K562 (cell line): ENCODE results near the gene TMEM45A. TPM values are rescaled to one million over a fixed set of nuclear protein-coding genes. Genes with fewer than 3 reads are reported as not detected.

ENCODE experiments used
- ATAC-seq: fragments of 200-7000 bp; cut with Tn5 transposase; 3 replicates; pipeline ENCODE4 v1.9.1; 2020; ENCODE audit warnings: moderate library complexity
- BruUV-seq: library from RNA; stranded (reverse); fragments of 400-500 nt; replicated peaks from 2 replicates; lab custom pipeline; 2021; lab: Mats Ljungman, UMichigan
- CTCF ChIA-PET: fragments of 300-600 bp; formaldehyde crosslinking; extraction: SDS; loops from one replicate; lab custom pipeline; 2021; ENCODE audit warnings: low intra/inter-chr PET ratio; lab: Yijun Ruan, JAX
- POLR2A ChIA-PET: fragments of 300-600, 350-650 bp; sonication (Branson Sonifier 250); formaldehyde crosslinking; extraction: SDS; loops from one replicate; lab custom pipeline; 2021; ENCODE audit warnings: antibody characterized with exemption, inconsistent platforms; lab: Yijun Ruan, JAX
- DNase-seq, 4 experiments: peaks; one replicate each; pipeline versions ENCODE4 v3.0.0 to v3.0.0-alpha.2; 2011 to 2018; ENCODE audit warnings: low spot score in 3 of 4, mixed read lengths in 3 of 4; ENCODE audit errors: extremely low read depth in 1 of 4
- FAIRE-seq: peaks from 2 replicates; lab custom pipeline; 2011; peaks lifted over from hg19 to GRCh38; lab: Jason Lieb, UNC
- H2AFZ ChIP-seq: 2 replicates; pipeline ENCODE4 v1.6.0; 2011; ENCODE audit warnings: low read depth, low read length, control low read depth, inconsistent platforms
- H3K27ac ChIP-seq: fragments of 200-600 bp; 3 replicates; pipeline ENCODE4 v1.8.0; 2011; ENCODE audit warnings: low read depth, mild to moderate bottlenecking, control low read depth, inconsistent platforms, low read length, moderate library complexity, mixed read lengths; ENCODE audit errors: extremely low read depth
- H3K27me3 ChIP-seq, 2 experiments: fragments of 300-600 bp in 1 of 2; 2 replicates in 1 of 2; 3 replicates in 1 of 2; pipeline versions ENCODE4 v1.6.0 to v1.8.0; 2011; ENCODE audit warnings: inconsistent platforms in 2 of 2, low read length in 2 of 2, mild to moderate bottlenecking in 1 of 2, mixed read lengths in 1 of 2, moderate library complexity in 1 of 2; ENCODE audit not compliant: control insufficient read depth in 2 of 2, insufficient read depth in 2 of 2
- H3K36me3 ChIP-seq: fragments of 300-600 bp; 3 replicates; pipeline ENCODE4 v1.8.0; 2011; ENCODE audit warnings: mild to moderate bottlenecking, low read length, inconsistent platforms; ENCODE audit not compliant: control insufficient read depth, insufficient read depth
- H3K4me1 ChIP-seq, 2 experiments: fragments of 200-600 bp in 1 of 2; replicated peaks in 1 of 2; 2 replicates in 1 of 2; 3 replicates in 1 of 2; pipeline versions ENCODE4 v1.5.1 to v1.8.0; 2011; ENCODE audit warnings: inconsistent platforms in 2 of 2, low read length in 2 of 2, mild to moderate bottlenecking in 1 of 2, mixed read lengths in 1 of 2, moderate library complexity in 1 of 2; ENCODE audit not compliant: control insufficient read depth in 2 of 2, insufficient read depth in 2 of 2
- H3K4me2 ChIP-seq: 2 replicates; pipeline ENCODE4 v1.6.1; 2011; ENCODE audit warnings: low read length, control low read depth, inconsistent platforms, mixed read lengths; ENCODE audit not compliant: insufficient read depth
- H3K4me3 ChIP-seq: fragments of 200-600 bp; sonication (generic), shearing (Covaris generic); 2 replicates; pipeline ENCODE4 v1.5.1; 2016; ENCODE audit warnings: control low read depth, inconsistent platforms
- H3K79me2 ChIP-seq: fragments of 200-600 bp; 3 replicates; pipeline ENCODE4 v1.8.0; 2011; ENCODE audit warnings: low read length, inconsistent platforms; ENCODE audit not compliant: control insufficient read depth, insufficient read depth
- H3K9ac ChIP-seq, 2 experiments: 2 replicates each; pipeline versions ENCODE4 v1.6.0 to v1.6.1; 2011; ENCODE audit warnings: low read depth in 2 of 2, low read length in 2 of 2, control low read depth in 1 of 2, inconsistent platforms in 1 of 2, mild to moderate bottlenecking in 1 of 2, mixed read lengths in 1 of 2; ENCODE audit not compliant: insufficient read depth in 1 of 2
- H3K9me1 ChIP-seq: one replicate; pipeline ENCODE4 v1.6.0; 2011; ENCODE audit warnings: inconsistent platforms, mild to moderate bottlenecking, low read length, moderate library complexity; ENCODE audit not compliant: control insufficient read depth, insufficient read depth
- H3K9me3 ChIP-seq: replicated peaks from 2 replicates; pipeline ENCODE4 v1.5.1; 2011; ENCODE audit warnings: low read depth, low read length, inconsistent platforms; ENCODE audit not compliant: control insufficient read depth, insufficient read depth
- H4K20me1 ChIP-seq: replicated peaks from 2 replicates; pipeline ENCODE4 v1.6.1; 2011; ENCODE audit warnings: low read length, inconsistent platforms, mixed read lengths; ENCODE audit not compliant: control insufficient read depth, insufficient read depth
- CAMTA2 ChIP-seq: fragments of 250-450 bp; sonication (Bioruptor Pico); conservative IDR thresholded peaks from 2 replicates; pipeline ENCODE4 v1.5.1; 2022
- DDX20 ChIP-seq: fragments of 450-650 bp; IDR thresholded peaks from 2 replicates; pipeline ENCODE4 v1.6.1; 2016; ENCODE audit warnings: missing genetic modification characterization, low read depth, mild to moderate bottlenecking, missing compliant biosample characterization, moderate library complexity
- JUN ChIP-seq, 2 experiments: sonication (generic) in 1 of 2; formaldehyde crosslinking in 1 of 2; IDR thresholded peaks; 2 replicates each; pipeline versions ENCODE4 v1.6.1 to v1.8.0; 2012 to 2022; ENCODE audit warnings: borderline replicate concordance in 2 of 2, mild to moderate bottlenecking in 2 of 2, improper control_type of control experiment in 1 of 2, low read depth in 1 of 2, low read length in 1 of 2, missing genetic modification reagents in 1 of 2
- NR2C2 ChIP-seq, 2 experiments: fragments of 200-800 bp in 1 of 2; sonication (Bioruptor generic) in 1 of 2; sonication (generic) in 1 of 2; formaldehyde crosslinking in 1 of 2; IDR thresholded peaks; 2 replicates each; pipeline versions ENCODE4 v1.6.1 to v1.8.0; 2016 to 2022; ENCODE audit warnings: mild to moderate bottlenecking in 1 of 2, missing compliant biosample characterization in 1 of 2, missing genetic modification characterization in 1 of 2, missing genetic modification reagents in 1 of 2
- PKNOX1 ChIP-seq: fragments of 450-650 bp; IDR thresholded peaks from 2 replicates; pipeline ENCODE4 v1.6.1; 2016
- YBX1 ChIP-seq: fragments of 450-650 bp; IDR thresholded peaks from 2 replicates; pipeline ENCODE4 v1.7.1; 2016; ENCODE audit warnings: mild to moderate bottlenecking
- ZNF232 ChIP-seq: sonication (generic); formaldehyde crosslinking; IDR thresholded peaks from 2 replicates; pipeline ENCODE4 v1.8.0; 2022; ENCODE audit warnings: mild to moderate bottlenecking, missing genetic modification reagents
- ZNF3 ChIP-seq: fragments of 250-450 bp; sonication (Bioruptor Pico); IDR thresholded peaks from 2 replicates; pipeline ENCODE4 v1.5.0; 2021; ENCODE audit warnings: mild to moderate bottlenecking, moderate library complexity
- ZNF449 ChIP-seq: fragments of 250-450 bp; sonication (Bioruptor Pico); IDR thresholded peaks from 2 replicates; pipeline ENCODE4 v1.8.0; 2022; ENCODE audit warnings: moderate library complexity, mild to moderate bottlenecking, inconsistent platforms
- WGBS: fragments of 100-300 bp; shearing (Covaris generic); methylation state at CpG from one replicate; pipeline ENCODE4 v1.1.6; 2016; ENCODE audit warnings: low coverage, mixed read lengths; ENCODE audit not compliant: insufficient coverage; ENCODE audit errors: missing lambda C conversion rate; 5-methylcytosine and 5-hydroxymethylcytosine counted together
- in situ Hi-C: fragments of 300-500 bp; cut with MboI; formaldehyde crosslinking; loops from 4 replicates; pipeline ENCODE4 v1.15.0; 2018; ENCODE audit warnings: inconsistent platforms, mixed read lengths
- intact Hi-C: fragments of 100-400 bp; cut with micrococcal nuclease; formaldehyde crosslinking; loops from 2 replicates; pipeline ENCODE4 v1.14.2; 2022
- polyA plus RNA-seq, 8 experiments: library from polyadenylated mRNA; depleted of rRNA in 4 of 8; stranded (reverse) in 5 of 8; unstranded in 3 of 8; fragments of >200 nt; fragmentation: Nextera tagmentation in 2 of 8; fragmentation: Illumina TruSeq in 1 of 8; extraction: Ambion mirVana in 2 of 8; extraction: Trizol in 1 of 8; gene quantifications; 2 replicates each; pipeline versions ENCODE4 v1.2.1 to v1.2.3, GENCODE V29; 2011 to 2014; ENCODE audit warnings: inconsistent platforms in 1 of 8, missing spikeins in 1 of 8
- total RNA-seq, 7 experiments: library from RNA; depleted of rRNA in 6 of 7; stranded (reverse); fragments of >200 nt in 6 of 7; fragmentation: Illumina TruSeq in 2 of 7; extraction: Trizol in 2 of 7; gene quantifications; 2 replicates each; pipeline versions ENCODE4 v1.2.1 to v1.2.3, GENCODE V29; 2011 to 2021; ENCODE audit warnings: low replicate concordance in 1 of 7

The TMEM45A gene
- total and polyA plus RNA-seq, 9 of the 15 experiments (the other 6 are each of a cell fraction or from before 2014, with no cell fraction given) = 0.41 to 4.1 (median 0.95) TPM

- Histone ChIP-seq H3K36me3 (no peaks in the 10 kb centered on the region), H3K4me1 (no peaks in the 10 kb centered on the region), H3K9me3 (no peaks in the 10 kb centered on the region)
- CTCF ChIA-PET = no interaction called here
- no TSS peak for BruUV-seq
- TF ChIP-seq ZNF449 (no peak), PKNOX1 (no peak), JUN (IDR thresholded peaks at IDR 0.05; ENCODE audit: borderline replicate concordance, low read depth, low read length) (no peak), JUN (CRISPR knock-in tag; IDR thresholded peaks at IDR 0.05; ENCODE audit: borderline replicate concordance) (no peak), CAMTA2 (CRISPR knock-in tag) (no peak), ZNF3 (CRISPR knock-in tag) (no peak), YBX1 (no peak), NR2C2 (CRISPR knock-in tag; IDR thresholded peaks at IDR 0.05) (no peak), NR2C2 (tag; IDR thresholded peaks at IDR 0.05) (no peak), DDX20 (tag) (no peak), ZNF232 (CRISPR knock-in tag) (no peak)
- TF ChIP-seq, all 486 proteins: peak for 0
- Histone ChIP-seq H4K20me1 (no peaks in the 10 kb centered on the region), H3K9me1 (no peaks in the 10 kb centered on the region), H3K27me3 (0 out of 5 replicates have a peak, but pooled peaks cover 0 to 4% of the 10 kb centered on the region in 2 experiments), H3K79me2 (no peaks in the 10 kb centered on the region), H3K27ac (no peak overlapping the region), H3K9ac (no peak overlapping the region), H2AFZ (no peak overlapping the region), H3K4me2 (no peak overlapping the region), H3K4me3 (no peak overlapping the region)
- intact Hi-C loops (no loop called here), in situ Hi-C loops (no loop called here)
- ATAC-seq (no peak), DNase-seq (no peak), FAIRE-seq (no peak)
- POLR2A ChIA-PET = no interaction called here
- WGBS = 17% methylated on average over 1 of the region's 1 CpG
Measured at GRCh38 chr3:100503448-100503847, 11.0 kb downstream of the TMEM45A start.
